AG09319 (cell line): Measurements from ENCODE around the gene B3GNT3.

Source experiments
- DNase-seq: peaks from one replicate; pipeline ENCODE4 v3.0.0-alpha.2; 2010; ENCODE audit warnings: low read depth; ENCODE audit errors: extremely low read depth
- TF ChIP-seq, protein P1 (sequence below): IDR thresholded peaks from 2 replicates; pipeline ENCODE4 v1.5.1; 2011; ENCODE audit warnings: low read depth, mild to moderate bottlenecking, inconsistent platforms, low read length, moderate library complexity

Gene B3GNT3

GRCh38 chr19:17841371-17841809 is 46.5 kb downstream of the B3GNT3 start:
- TF ChIP-seq, protein P1, sequence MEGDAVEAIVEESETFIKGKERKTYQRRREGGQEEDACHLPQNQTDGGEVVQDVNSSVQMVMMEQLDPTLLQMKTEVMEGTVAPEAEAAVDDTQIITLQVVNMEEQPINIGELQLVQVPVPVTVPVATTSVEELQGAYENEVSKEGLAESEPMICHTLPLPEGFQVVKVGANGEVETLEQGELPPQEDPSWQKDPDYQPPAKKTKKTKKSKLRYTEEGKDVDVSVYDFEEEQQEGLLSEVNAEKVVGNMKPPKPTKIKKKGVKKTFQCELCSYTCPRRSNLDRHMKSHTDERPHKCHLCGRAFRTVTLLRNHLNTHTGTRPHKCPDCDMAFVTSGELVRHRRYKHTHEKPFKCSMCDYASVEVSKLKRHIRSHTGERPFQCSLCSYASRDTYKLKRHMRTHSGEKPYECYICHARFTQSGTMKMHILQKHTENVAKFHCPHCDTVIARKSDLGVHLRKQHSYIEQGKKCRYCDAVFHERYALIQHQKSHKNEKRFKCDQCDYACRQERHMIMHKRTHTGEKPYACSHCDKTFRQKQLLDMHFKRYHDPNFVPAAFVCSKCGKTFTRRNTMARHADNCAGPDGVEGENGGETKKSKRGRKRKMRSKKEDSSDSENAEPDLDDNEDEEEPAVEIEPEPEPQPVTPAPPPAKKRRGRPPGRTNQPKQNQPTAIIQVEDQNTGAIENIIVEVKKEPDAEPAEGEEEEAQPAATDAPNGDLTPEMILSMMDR: no peak
- DNase-seq: no peak

DNA sequence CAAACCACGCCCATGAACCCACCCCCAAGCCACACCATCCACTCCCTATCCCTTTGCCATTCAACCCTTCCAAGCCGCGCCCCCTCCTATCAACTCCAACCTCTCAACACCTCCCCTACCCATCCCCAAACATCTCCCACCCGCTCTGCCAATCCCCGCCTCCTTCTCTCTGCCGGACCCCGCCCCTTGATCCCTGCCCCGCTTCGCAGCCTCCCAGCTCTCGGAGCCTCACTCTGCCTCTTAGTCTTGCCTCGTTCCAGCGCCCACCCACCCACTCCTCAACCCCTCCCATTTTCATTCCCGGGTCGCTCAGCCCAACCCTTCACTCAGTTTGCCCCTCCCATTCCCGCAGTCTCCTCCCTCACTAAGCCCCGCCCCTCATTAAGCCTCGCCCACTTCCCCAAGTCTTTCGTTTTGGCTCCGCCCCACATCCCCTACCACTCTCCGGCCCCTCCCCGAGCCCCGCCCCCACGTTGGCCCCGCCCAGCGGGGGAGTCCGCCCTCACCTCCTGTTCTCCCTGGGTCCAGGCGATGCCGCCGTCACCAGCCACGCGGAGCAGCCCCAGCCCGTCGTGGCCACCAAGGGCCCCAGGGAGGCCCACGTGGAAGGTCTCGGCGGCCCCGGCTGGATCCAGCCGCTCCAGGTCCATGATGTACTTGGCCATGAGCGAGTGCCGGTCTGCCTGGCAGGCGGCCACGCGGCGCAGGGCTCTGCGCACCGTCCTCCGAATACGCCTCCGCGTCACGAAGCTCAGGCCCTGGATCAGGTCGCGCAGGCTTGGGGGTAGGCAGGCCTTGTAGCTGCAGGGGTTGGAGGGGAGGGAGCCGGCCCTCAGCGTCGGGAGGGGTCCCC is 47.1 kb downstream of the B3GNT3 start:
- TF ChIP-seq, protein P1: no peak
- DNase-seq: peak; percentile 69

DNA sequence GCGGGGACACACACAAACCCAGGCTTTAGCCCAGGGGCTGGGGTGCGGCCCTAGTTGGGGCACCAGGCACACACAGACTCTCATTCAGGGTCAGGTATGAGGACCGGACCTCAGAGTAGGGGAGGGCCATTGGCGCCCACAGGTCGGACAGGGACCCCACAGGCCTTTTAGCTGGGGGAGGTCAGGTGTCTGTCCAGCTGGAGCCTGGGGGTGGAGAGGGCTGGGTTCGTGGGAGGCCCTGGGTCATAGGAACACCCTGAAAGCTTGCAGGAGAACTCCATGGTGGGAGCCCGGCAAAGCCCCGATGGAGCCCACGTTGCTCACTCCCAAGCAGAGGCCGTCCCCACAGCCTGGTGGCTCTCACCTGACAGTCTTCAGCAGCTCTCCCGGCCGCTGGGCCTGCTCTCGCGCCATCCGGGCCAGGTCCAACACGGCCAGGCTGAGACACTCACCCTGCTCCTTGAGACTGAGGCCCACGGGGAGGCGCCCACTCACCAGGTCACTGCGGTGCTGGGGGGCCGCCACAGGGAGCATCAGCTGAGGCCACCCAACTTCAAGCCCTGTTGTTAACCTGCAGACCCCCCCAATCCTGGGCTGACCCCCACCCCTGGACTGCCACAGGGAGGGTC is 47.8 kb downstream of the B3GNT3 start:
- TF ChIP-seq, protein P1: no peak
- DNase-seq: no peak

DNA sequence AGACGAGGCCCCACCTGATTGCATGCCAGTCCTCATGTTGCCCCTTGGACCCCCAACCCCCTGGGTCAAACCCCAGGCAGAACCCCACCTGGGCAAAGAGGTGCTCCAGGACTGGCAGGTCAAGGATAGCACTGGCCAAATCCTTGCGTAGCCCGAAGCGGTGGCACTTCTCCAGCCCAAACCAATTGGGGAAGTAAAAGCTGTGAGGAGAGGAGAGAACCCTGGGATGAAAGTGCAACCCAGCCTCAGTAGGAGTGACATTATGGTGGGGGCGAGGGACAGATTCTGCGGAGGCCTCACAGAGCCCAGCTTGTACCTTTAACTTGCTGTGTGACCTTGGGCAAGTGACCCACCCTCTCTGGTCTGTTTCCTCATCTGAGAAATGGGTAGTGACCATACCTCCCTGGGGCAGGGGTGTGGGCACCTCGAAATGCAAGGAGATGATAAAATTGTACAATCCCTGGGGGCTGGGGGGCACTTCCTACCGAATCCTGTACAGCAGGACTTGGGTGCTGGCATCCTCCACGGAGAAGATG is 48.4 kb downstream of the B3GNT3 start:
- no peak for DNase-seq
- TF ChIP-seq, protein P1: no peak

DNA sequence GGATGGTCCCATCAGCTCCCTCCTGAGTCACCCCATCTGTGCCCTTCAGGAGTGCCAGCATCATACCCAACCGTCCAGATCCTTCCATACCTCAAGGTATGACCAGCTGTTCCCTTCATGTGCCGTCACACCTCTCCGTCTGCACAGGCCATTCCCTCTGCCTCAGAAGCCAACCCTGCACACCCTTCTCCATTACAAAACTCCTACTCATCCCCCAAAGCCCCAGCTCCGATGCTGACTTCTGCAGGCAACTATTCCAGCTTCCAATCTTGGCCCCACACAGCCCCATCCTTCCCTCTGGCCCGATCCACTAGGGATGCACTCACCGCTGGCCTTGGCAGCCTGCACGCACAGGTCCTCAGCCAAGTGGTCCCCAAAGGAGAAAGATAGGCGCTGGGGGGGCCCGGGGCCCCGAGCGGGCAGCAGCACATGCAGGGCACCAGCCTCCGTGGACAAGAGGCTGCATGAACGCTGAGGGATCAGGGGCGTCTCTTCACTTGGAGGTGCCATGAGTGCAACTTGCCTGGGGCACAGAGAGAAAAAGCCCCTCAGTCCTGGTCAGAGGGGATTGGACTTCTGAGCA is 49.1 kb downstream of the B3GNT3 start:
- DNase-seq: no peak
- TF ChIP-seq, protein P1: no peak

DNA sequence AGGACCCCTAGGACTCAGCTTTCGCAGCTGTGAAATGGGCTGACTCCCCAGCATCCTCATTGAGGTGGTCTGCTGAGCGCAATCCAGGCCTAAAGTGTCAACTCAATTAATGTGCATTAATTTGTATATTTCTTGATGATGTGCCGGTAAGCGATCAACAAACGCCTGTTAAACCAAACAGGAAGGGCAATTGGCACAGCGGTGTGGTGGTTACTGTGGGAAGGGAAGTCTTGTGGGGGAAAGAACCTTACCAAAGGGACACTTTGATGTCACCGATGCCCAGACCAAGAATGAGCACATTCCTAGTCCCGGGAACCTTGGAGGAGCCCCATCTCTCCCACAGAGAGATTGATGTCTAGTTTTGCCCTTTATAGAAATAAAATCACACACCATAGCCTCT is 51.2 kb downstream of the B3GNT3 start:
- TF ChIP-seq, protein P1: no peak
- no peak for DNase-seq
